Activated T-cell treated with anti-CD3 and anti-CD28 coated beads, Interleukin-2, amount 50 U/mL, for 4 hours (primary cell): ENCODE results near the gene DMRT3. TPM values are rescaled to one million over a fixed set of nuclear protein-coding genes. Genes with fewer than 3 reads are reported as not detected.
A peak's percentile ranks its signal among the peaks of the same experiment; 100 is the strongest.

Experiments
- ATAC-seq, 2 donors: fragments of 200-7000 bp; cut with Tn5 transposase; one replicate each; pipeline ENCODE4 v1.10.0; 2021
- DNase-seq: peaks from one replicate; pipeline ENCODE4 v3.0.0-alpha.2; 2020
- H3K27me3 Mint-ChIP-seq: one replicate; pipeline ENCODE4 v1.8.0; 2021; ENCODE audit warnings: low read depth, mixed read lengths
- H3K36me3 Mint-ChIP-seq: one replicate; pipeline ENCODE4 v1.8.0; 2022; ENCODE audit warnings: mixed read lengths; ENCODE audit not compliant: insufficient read depth
- H3K4me1 Mint-ChIP-seq: one replicate; pipeline ENCODE4 v1.8.0; 2021; ENCODE audit warnings: low read depth, mixed read lengths
- H3K4me3 Mint-ChIP-seq: one replicate; pipeline ENCODE4 v1.8.0; 2021; ENCODE audit warnings: mild to moderate bottlenecking, moderate library complexity, mixed read lengths
- H3K9me3 Mint-ChIP-seq: one replicate; pipeline ENCODE4 v1.8.0; 2021; ENCODE audit warnings: mixed read lengths
- total RNA-seq, 3 donors: library from RNA; stranded (reverse); gene quantifications; one replicate each; pipeline ENCODE4 v1.2.1, GENCODE V29; 2021

DMRT3 gene
- not detected for total RNA-seq

GRCh38 chr9:976258-976942, at the start of gene DMRT3:
Gene DMRT3, plus strand, starts transcription at chr9:976655. Its CDS starts 347 bp downstream, at chr9:977002.
- ATAC-seq = peak; percentile 21 to 34
- H3K27me3 Mint-ChIP-seq = peaks cover 79% of the 10 kb centered on the region
- H3K9me3 Mint-ChIP-seq = no peaks in the 10 kb centered on the region
- no peaks in the 10 kb centered on the region for H3K36me3 Mint-ChIP-seq
- no peak within 1 kb of the TSS for H3K4me3 Mint-ChIP-seq
- peaks cover 14% of the 10 kb centered on the region for H3K4me1 Mint-ChIP-seq
- no peak for DNase-seq

- Mint-ChIP-seq H3K4me1 (no peaks in the 10 kb centered on the region), H3K27me3 (peaks cover 16% of the 10 kb centered on the region), H3K4me3 (no peak overlapping the region), H3K9me3 (no peaks in the 10 kb centered on the region), H3K36me3 (no peaks in the 10 kb centered on the region)
- no peak for DNase-seq
- no peak for ATAC-seq
Observed at GRCh38 chr9:926976-927375, 49.5 kb upstream of the DMRT3 start.

GRCh38 chr9:928363-929042, 48.0 kb upstream of the DMRT3 start:
- no peak overlapping the region for H3K4me3 Mint-ChIP-seq
- no peak for DNase-seq

DNA sequence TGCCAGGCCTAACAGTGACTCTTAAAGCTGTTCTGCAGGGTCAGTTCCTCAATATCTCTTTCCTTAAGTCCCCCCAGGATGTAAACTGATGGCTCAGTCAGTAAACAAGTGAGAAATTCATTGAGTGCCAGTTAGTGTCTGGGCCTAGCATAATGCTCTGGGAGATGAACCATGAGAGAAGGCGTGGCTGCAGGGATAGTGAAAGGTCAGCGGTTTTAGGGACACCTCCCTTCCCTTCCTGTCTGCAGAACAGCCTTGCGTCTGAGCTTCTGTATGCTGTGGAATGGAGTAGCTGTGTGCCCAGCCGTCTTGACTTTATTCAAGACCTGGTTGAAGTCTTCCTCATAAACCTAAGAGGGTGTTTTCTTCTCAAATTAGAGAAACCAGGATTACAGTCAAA, 46.7 kb upstream of the DMRT3 start:
- ATAC-seq (no peak), DNase-seq (no peak)
- Mint-ChIP-seq H3K9me3 (no peaks in the 10 kb centered on the region), H3K4me3 (no peak overlapping the region), H3K27me3 (peaks cover 20% of the 10 kb centered on the region), H3K4me1 (no peaks in the 10 kb centered on the region), H3K36me3 (no peaks in the 10 kb centered on the region)

More at GRCh38 chr9:928363-929042, 48.0 kb upstream of the DMRT3 start:
- Mint-ChIP-seq H3K27me3 (peaks cover 17% of the 10 kb centered on the region), H3K4me1 (no peaks in the 10 kb centered on the region), H3K36me3 (no peaks in the 10 kb centered on the region), H3K9me3 (no peaks in the 10 kb centered on the region)
- ATAC-seq = no peak

GRCh38 chr9:933356-933755, 43.1 kb upstream of the DMRT3 start:
- Mint-ChIP-seq H3K36me3 (peaks cover 3% of the 10 kb centered on the region), H3K27me3 (peaks cover 47% of the 10 kb centered on the region), H3K9me3 (peaks cover 4% of the 10 kb centered on the region), H3K4me1 (no peaks in the 10 kb centered on the region), H3K4me3 (no peak overlapping the region)
- no peak for ATAC-seq
- DNase-seq = no peak

- ATAC-seq = no peak
- no peak for DNase-seq
- H3K9me3 Mint-ChIP-seq = peaks cover 13% of the 10 kb centered on the region
- H3K4me3 Mint-ChIP-seq = no peak overlapping the region
- H3K36me3 Mint-ChIP-seq = peaks cover 3% of the 10 kb centered on the region
- H3K27me3 Mint-ChIP-seq = peaks cover 57% of the 10 kb centered on the region
- H3K4me1 Mint-ChIP-seq = no peaks in the 10 kb centered on the region
Observed at GRCh38 chr9:935348-935965, 41.0 kb upstream of the DMRT3 start.

- Mint-ChIP-seq H3K9me3 (peaks cover 11% of the 10 kb centered on the region), H3K4me1 (no peaks in the 10 kb centered on the region), H3K36me3 (peaks cover 1% of the 10 kb centered on the region), H3K4me3 (no peak overlapping the region), H3K27me3 (peaks cover 37% of the 10 kb centered on the region)
- ATAC-seq (no peak), DNase-seq (no peak)
Observed at GRCh38 chr9:942805-943580, 33.5 kb upstream of the DMRT3 start.

- Mint-ChIP-seq H3K27me3 (peaks cover 35% of the 10 kb centered on the region), H3K4me3 (no peak overlapping the region), H3K4me1 (no peaks in the 10 kb centered on the region), H3K9me3 (no peaks in the 10 kb centered on the region), H3K36me3 (no peaks in the 10 kb centered on the region)
- DNase-seq (no peak), ATAC-seq (no peak)
Observed at GRCh38 chr9:947985-948384, 28.5 kb upstream of the DMRT3 start.

DNA sequence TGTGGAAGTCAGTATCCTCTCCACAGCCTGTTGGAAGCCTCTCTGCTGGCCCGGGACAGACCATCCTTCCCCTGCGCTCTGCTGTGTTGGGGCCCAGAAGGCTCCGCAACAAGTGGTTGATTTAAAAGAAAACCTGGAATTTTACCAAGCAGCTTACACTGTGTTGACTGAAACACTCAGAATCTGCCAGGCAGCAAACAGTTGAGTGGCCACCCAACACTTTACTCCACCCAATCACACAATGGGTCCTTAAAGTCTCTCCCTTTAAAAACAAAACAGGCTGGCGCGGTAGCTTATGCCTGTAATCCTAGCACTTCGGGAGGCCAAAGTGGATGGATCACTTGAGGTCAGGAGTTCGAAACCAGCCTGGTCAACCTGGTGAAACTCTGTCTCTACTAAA, 28.0 kb upstream of the DMRT3 start:
- DNase-seq = no peak
- H3K36me3 Mint-ChIP-seq = no peaks in the 10 kb centered on the region
- no peak for ATAC-seq

DNA sequence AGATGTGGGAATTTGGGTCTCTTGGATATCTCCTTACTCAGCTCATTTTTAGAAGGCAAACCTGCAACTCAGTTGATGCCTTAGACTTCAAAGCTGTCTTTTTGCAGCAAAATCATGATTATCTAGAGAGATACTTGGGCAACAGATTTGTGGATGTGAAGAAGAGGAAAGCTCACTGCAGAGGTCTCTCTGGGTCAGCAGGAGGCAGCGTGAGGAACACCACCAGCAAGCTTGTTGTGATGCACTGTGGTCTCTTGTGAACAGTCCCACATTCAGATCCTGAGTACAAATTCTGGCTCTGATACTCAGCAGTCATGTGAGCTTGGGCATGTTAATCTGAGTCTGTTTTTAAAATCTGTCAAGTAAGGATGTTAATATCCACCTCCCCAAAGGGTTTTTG, 26.3 kb upstream of the DMRT3 start:
- no peak for DNase-seq
- H3K4me3 Mint-ChIP-seq = no peak overlapping the region

More for the DNA sequence above, 28.0 kb upstream of the DMRT3 start:
- Mint-ChIP-seq H3K9me3 (no peaks in the 10 kb centered on the region), H3K27me3 (peaks cover 35% of the 10 kb centered on the region), H3K4me1 (no peaks in the 10 kb centered on the region), H3K4me3 (no peak overlapping the region)

DNA sequence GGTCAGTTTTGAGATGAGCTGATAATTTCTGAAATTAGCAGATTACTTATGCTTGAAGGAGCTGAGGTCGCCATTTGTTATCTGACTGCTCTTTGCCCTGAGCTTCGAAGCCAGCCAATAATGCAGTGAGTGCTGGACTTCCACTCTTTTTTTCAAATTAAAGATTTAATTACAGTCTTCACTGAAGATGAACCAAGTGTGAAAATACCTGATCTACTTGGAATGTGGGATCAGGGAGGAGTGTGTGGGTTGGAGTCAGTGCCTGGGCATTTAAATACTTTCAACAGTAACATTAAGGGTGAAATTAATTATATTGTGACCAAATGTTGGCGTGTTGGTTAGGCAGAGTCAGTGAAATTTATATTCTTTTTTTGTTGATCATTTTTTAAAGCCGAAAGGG, 23.9 kb upstream of the DMRT3 start:
- Mint-ChIP-seq H3K27me3 (peaks cover 26% of the 10 kb centered on the region), H3K9me3 (no peaks in the 10 kb centered on the region), H3K4me3 (no peak overlapping the region), H3K4me1 (no peaks in the 10 kb centered on the region), H3K36me3 (no peaks in the 10 kb centered on the region)
- DNase-seq (no peak), ATAC-seq (no peak)

More for the DNA sequence above, 26.3 kb upstream of the DMRT3 start:
- Mint-ChIP-seq H3K36me3 (no peaks in the 10 kb centered on the region), H3K9me3 (no peaks in the 10 kb centered on the region), H3K27me3 (peaks cover 34% of the 10 kb centered on the region), H3K4me1 (no peaks in the 10 kb centered on the region)
- no peak for ATAC-seq

DNA sequence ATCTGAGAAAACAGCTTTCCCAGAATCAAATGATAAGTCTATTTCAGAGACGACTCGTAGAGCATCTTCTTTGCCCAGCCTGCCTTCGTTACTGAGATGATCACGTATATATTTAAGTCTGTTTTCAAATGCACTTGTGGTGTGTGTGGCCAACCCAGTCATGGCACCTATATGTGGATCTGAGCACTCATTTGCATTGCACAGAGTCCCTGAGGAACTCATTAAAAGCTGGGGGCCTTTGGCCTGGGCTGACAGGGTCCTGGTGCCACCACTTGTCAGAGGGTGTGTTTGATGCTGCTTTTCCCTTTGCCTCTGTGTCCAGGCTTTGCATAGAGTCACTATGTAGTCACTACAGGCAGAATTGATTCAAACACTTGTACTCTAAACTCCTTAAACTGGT, 17.4 kb upstream of the DMRT3 start:
- Mint-ChIP-seq H3K4me3 (no peak overlapping the region), H3K4me1 (no peaks in the 10 kb centered on the region), H3K9me3 (no peaks in the 10 kb centered on the region), H3K36me3 (no peaks in the 10 kb centered on the region), H3K27me3 (peaks cover 33% of the 10 kb centered on the region)
- no peak for DNase-seq
- ATAC-seq = no peak

DNA sequence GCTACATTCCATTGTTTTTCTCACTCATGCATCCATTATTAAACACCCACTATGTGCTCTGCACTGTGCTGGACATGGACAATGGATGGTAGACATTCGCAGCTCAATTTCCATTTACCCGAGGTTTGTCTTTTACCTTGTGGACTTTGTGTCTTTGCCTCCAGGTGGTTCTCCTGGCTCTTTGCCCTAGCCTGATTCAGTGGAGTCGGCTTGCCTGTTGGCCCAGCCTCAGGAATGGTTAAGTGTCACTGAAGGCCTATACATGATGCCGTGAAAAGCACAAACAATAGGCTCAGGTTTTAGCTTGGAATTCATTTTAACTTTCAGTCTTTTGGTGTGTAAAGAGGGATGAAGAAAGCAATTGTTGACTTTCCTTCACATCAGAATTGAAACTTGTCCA, 16.5 kb upstream of the DMRT3 start:
- Mint-ChIP-seq H3K4me3 (no peak overlapping the region), H3K9me3 (no peaks in the 10 kb centered on the region), H3K27me3 (peaks cover 39% of the 10 kb centered on the region), H3K4me1 (no peaks in the 10 kb centered on the region), H3K36me3 (no peaks in the 10 kb centered on the region)
- DNase-seq (no peak), ATAC-seq (no peak)

GRCh38 chr9:962023-962422, 14.4 kb upstream of the DMRT3 start:
- H3K27me3 Mint-ChIP-seq = peaks cover 58% of the 10 kb centered on the region

More at GRCh38 chr9:962023-962422, 14.4 kb upstream of the DMRT3 start:
- DNase-seq (no peak), ATAC-seq (peak in 1 of 2 donors; percentile 10)
- no peak overlapping the region for H3K4me3 Mint-ChIP-seq
- H3K36me3 Mint-ChIP-seq = no peaks in the 10 kb centered on the region
- no peaks in the 10 kb centered on the region for H3K4me1 Mint-ChIP-seq
- no peaks in the 10 kb centered on the region for H3K9me3 Mint-ChIP-seq
